Muscle of leg (tissue), 11 donors: ENCODE measurements around the gene CST11. TPM values are rescaled to one million over a fixed set of nuclear protein-coding genes. Genes with fewer than 3 reads are reported as not detected.

Experiments used
- DNase-seq: peaks from one replicate; pipeline ENCODE4 v3.0.0; 2013
- H3K27ac ChIP-seq: one replicate; pipeline ENCODE4 v1.5.1; 2013; ENCODE audit warnings: mild to moderate bottlenecking, low read length, control low read depth
- H3K27me3 ChIP-seq: one replicate; pipeline ENCODE4 v1.6.1; 2013; ENCODE audit warnings: low read length; ENCODE audit not compliant: control insufficient read depth, insufficient read depth
- H3K36me3 ChIP-seq: one replicate; pipeline ENCODE4 v1.6.1; 2013; ENCODE audit warnings: low read length; ENCODE audit not compliant: control insufficient read depth, insufficient read depth
- H3K4me1 ChIP-seq: one replicate; pipeline ENCODE4 v1.6.1; 2013; ENCODE audit warnings: low read length; ENCODE audit not compliant: control insufficient read depth, insufficient read depth
- H3K4me3 ChIP-seq: one replicate; pipeline ENCODE4 v1.5.1; 2013; ENCODE audit warnings: low read length, control low read depth
- H3K9me3 ChIP-seq: replicated peaks from 2 replicates; pipeline ENCODE4 v1.6.1; 2013; ENCODE audit warnings: low read depth, low read length; ENCODE audit not compliant: control insufficient read depth
- WGBS: methylation state at CpG from one replicate; pipeline ENCODE4 v1.1.5; 2013; ENCODE audit warnings: missing lambda C conversion rate; ENCODE audit not compliant: insufficient coverage; 5-methylcytosine and 5-hydroxymethylcytosine counted together
- polyA plus RNA-seq, 8 donors: library from polyadenylated mRNA; unstranded; fragments of 120-200 nt; gene quantifications; one replicate each; pipeline versions ENCODE4 v1.2.1 to v1.2.3, GENCODE V29; 2013; ENCODE audit warnings: inconsistent platforms in 1 of 8, low replicate concordance in 1 of 8; ENCODE audit not compliant: insufficient read length in 8 of 8, insufficient read depth in 1 of 8
- total RNA-seq: library from RNA; stranded (reverse); fragments of 120-200 nt; gene quantifications from one replicate; pipeline ENCODE4 v1.2.4, GENCODE V29; 2013

Gene CST11
- total and polyA plus RNA-seq, 9 donors = not detected

GRCh38 chr20:23413862-23414422 is 38.7 kb downstream of the CST11 start:
- H3K9me3 ChIP-seq = no peaks in the 10 kb centered on the region
- no peak overlapping the region for H3K4me3 ChIP-seq
- H3K27me3 ChIP-seq = no peaks in the 10 kb centered on the region
- WGBS = no CpG with 5 or more reads among the region's 3 CpGs
- no peaks in the 10 kb centered on the region for H3K4me1 ChIP-seq
- H3K36me3 ChIP-seq = no peaks in the 10 kb centered on the region
- no peak for DNase-seq
- H3K27ac ChIP-seq = no peak overlapping the region

DNA sequence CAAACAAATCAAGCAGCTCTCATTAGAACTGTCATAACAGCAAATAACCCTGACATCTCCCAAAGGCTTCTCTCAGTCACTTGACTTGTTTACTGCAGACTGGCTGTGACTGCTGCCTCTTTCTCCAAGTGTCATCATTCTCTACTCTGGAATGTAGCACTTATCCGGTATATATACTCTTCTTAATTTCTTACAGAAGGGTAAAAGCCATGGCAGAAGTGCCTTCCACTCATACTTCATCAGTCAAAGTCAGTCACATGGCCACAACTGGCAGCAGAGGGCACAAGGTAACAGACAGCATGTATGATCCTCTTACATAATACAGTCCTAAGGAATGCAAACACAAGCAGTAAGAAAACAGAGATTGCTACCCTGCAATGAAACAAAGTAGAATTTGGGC is 40.6 kb downstream of the CST11 start:
- Histone ChIP-seq H3K36me3 (no peaks in the 10 kb centered on the region), H3K27ac (no peak overlapping the region), H3K9me3 (no peaks in the 10 kb centered on the region), H3K27me3 (no peaks in the 10 kb centered on the region), H3K4me3 (no peak overlapping the region), H3K4me1 (no peaks in the 10 kb centered on the region)
- 100% methylated on average over 1 of the region's 1 CpG for WGBS
- DNase-seq = no peak

DNA sequence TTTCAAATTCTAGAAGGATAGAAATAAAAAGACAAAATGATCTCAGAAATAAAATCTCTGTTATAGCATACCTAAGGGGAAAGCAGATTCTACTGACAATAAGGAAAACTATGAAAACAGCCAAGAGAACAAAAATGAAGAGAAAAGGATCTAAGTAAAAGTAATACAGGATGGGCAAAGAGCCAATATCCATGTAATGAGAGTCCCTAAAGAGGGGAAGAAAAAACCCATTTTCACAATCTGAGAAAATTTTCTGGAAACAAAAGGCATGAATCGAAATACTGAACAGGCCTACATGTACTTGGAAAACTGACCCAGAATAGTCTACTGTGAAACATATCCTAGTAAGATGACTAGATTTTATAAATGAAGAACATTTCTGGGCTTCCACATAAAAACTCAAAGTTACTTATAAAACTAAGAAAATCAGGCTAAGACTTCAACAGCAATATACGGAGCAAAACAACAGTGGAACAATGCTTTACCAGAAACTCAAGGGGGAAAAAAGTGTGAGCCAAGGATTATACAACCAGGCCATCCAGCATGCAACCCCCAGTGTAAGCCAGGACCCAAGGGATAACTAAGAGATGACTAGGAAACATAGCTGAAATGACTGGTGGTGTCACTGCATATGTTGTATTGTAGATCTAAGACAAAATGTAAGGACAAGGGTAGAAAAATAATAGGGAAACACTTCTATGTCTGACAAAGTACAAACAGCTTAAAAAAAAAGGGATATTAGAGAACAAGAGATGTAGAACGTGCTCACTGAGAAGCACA is 41.6 kb downstream of the CST11 start:
- peak; percentile 78 for DNase-seq
- Histone ChIP-seq H3K36me3 (no peaks in the 10 kb centered on the region), H3K4me1 (no peaks in the 10 kb centered on the region), H3K27ac (peak overlapping the region; percentile 8), H3K27me3 (no peaks in the 10 kb centered on the region), H3K9me3 (no peaks in the 10 kb centered on the region), H3K4me3 (no peak overlapping the region)
- no CpG with 5 or more reads among the region's 3 CpGs for WGBS

GRCh38 chr20:23409800-23410199 is 42.9 kb downstream of the CST11 start:
- H3K4me1 ChIP-seq = no peaks in the 10 kb centered on the region

DNA sequence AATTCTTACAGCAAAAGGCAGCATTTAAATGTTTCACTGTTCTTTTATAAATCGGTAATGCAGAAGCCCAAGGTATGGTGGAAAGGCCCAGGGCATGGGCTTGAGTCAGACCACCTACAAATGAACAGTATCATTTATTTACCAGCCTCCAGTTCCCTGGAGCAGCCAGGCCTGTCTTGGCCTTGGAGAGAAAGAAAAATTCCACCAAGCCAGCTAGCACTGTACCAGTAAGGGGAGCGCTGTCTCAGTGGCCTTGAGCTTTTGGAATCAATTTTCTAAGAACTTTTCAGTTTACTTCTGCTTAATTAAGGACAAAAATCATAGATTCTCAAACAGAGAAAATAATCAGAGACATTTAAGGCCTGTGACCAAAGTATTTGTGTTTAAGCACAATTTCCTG is 43.7 kb downstream of the CST11 start:
- no peaks in the 10 kb centered on the region for H3K27me3 ChIP-seq
- H3K4me1 ChIP-seq = no peaks in the 10 kb centered on the region
- no peak overlapping the region for H3K4me3 ChIP-seq
- no peaks in the 10 kb centered on the region for H3K36me3 ChIP-seq
- H3K27ac ChIP-seq = no peak overlapping the region
- H3K9me3 ChIP-seq = no peaks in the 10 kb centered on the region
- no CpG with 5 or more reads among the region's 2 CpGs for WGBS
- DNase-seq = no peak

More at GRCh38 chr20:23409800-23410199, 42.9 kb downstream of the CST11 start:
- H3K27ac ChIP-seq = no peak overlapping the region
- no peak for DNase-seq
- H3K36me3 ChIP-seq = no peaks in the 10 kb centered on the region
- H3K4me3 ChIP-seq = no peak overlapping the region
- H3K9me3 ChIP-seq = no peaks in the 10 kb centered on the region
- no peaks in the 10 kb centered on the region for H3K27me3 ChIP-seq
- WGBS = no CpG with 5 or more reads among the region's 3 CpGs

DNA sequence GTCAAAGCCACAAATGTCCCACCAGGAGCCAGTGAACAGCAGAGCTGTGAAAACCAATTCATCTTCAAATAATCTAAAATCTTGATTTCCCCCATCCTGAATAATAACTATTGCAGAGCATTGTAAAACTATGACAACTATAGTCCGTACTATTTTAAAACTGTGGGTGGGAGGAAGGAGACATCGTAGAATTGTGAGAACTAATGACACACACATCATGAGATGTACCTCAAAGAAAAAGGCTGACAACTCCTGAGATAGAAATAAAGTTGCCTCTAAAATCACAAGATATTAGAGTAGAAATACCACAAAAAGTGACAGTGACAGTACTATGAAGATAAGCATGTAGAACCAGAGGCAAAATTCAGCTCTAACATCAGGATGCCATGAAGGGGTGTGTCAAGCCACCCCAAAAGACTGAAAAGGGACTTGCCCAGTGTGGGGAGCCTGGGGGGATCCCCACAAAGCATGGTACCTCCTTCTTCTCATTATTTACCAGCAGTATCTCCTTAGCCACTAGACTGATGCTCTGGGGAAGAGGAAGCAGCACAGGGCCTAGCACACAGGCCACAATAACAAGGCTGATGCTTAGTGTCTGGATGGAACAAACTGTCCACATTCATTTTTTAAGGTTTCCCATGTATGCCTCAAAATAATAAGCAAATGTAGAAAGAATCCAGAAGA is 44.8 kb downstream of the CST11 start:
- Histone ChIP-seq H3K27me3 (no peaks in the 10 kb centered on the region), H3K9me3 (no peaks in the 10 kb centered on the region), H3K4me1 (no peaks in the 10 kb centered on the region), H3K27ac (no peak overlapping the region), H3K36me3 (no peaks in the 10 kb centered on the region), H3K4me3 (no peak overlapping the region)
- DNase-seq = no peak
- WGBS = no CpG with 5 or more reads among the region's 2 CpGs

GRCh38 chr20:23406880-23407279 is 45.8 kb downstream of the CST11 start:
- Histone ChIP-seq H3K27ac (no peak overlapping the region), H3K27me3 (no peaks in the 10 kb centered on the region), H3K4me3 (no peak overlapping the region), H3K9me3 (no peaks in the 10 kb centered on the region), H3K4me1 (no peaks in the 10 kb centered on the region), H3K36me3 (no peaks in the 10 kb centered on the region)
- no CpG with 5 or more reads among the region's 1 CpG for WGBS
- DNase-seq = no peak

- no peak overlapping the region for H3K4me3 ChIP-seq
- WGBS = 100% methylated on average over 1 of the region's 3 CpGs
- peaks cover 6% of the 10 kb centered on the region for H3K36me3 ChIP-seq
- no peaks in the 10 kb centered on the region for H3K27me3 ChIP-seq
- no peaks in the 10 kb centered on the region for H3K9me3 ChIP-seq
- no peak for DNase-seq
- no peaks in the 10 kb centered on the region for H3K4me1 ChIP-seq
- no peak overlapping the region for H3K27ac ChIP-seq
Measured at GRCh38 chr20:23404196-23404595, 48.5 kb downstream of the CST11 start.

DNA sequence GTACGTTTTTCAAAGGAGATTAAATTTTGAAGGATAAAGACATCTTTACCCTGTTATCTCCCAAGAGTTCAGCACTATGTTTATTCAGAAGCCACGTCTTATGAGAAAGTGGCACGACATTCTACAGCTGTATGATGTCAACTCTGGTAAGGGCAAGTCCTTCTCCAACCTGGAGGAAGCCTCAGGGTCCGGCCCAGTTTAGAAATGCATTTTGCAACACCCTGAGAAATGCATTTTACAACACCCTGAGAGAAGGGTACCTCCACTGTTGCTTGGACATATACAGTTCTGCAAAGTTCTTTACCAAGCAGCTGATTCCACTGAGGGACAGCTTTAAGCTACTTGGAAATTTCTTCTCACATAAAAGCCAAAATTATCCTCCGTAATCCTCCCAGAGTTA is 48.9 kb downstream of the CST11 start:
- Histone ChIP-seq H3K36me3 (peaks cover 6% of the 10 kb centered on the region), H3K9me3 (no peaks in the 10 kb centered on the region), H3K4me1 (no peaks in the 10 kb centered on the region), H3K27ac (no peak overlapping the region), H3K27me3 (no peaks in the 10 kb centered on the region), H3K4me3 (no peak overlapping the region)
- DNase-seq = no peak
- WGBS = 100% methylated on average over 1 of the region's 5 CpGs

DNA sequence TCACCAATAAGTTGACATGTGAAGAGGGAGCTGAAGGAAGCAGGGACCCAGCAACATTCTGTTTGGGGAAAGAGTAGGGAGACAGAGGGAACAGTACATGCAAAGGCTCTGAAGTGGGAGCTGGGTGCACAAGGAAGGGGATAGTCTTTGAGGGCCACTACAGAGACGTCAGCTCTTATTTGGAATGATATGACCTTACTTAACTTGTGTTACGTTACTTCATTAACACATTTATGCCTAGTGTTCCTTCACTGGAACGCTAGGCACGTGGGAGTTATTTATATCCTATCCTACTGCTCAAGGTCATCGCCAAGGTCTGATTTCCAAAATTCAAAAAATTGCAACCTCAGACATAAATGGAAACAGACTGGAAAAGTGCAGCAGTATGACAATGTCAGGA is 51.6 kb downstream of the CST11 start:
- no peaks in the 10 kb centered on the region for H3K4me1 ChIP-seq
- DNase-seq = no peak
- H3K27me3 ChIP-seq = no peaks in the 10 kb centered on the region
- H3K36me3 ChIP-seq = peaks cover 8% of the 10 kb centered on the region
- H3K27ac ChIP-seq = no peak overlapping the region
- no CpG with 5 or more reads among the region's 5 CpGs for WGBS
- H3K4me3 ChIP-seq = no peak overlapping the region
- no peaks in the 10 kb centered on the region for H3K9me3 ChIP-seq
